ENCODE data around the gene ELOF1.

ELOF1 gene

GRCh38 chr19:11519138-11519537, 39.9 kb downstream of the ELOF1 start:
- Histone ChIP-seq H3K36me3 (ENCODE audit: control insufficient read depth, insufficient read depth, low read length) (peaks cover 5% of the 10 kb centered on the region), H3K27me3 (ENCODE audit: control insufficient read depth, insufficient read depth, low read length) (no peaks in the 10 kb centered on the region), H3K9ac (ENCODE audit: low read depth, low read length) (no peak overlapping the region), H3K4me3 (ENCODE audit: low read depth, low read length) (no peak overlapping the region), H3K4me1 (ENCODE audit: control insufficient read depth, insufficient read depth, low read length) (no peaks in the 10 kb centered on the region), H3K9me3 (ENCODE audit: control insufficient read depth, insufficient read depth, low read length) (no peaks in the 10 kb centered on the region)

GRCh38 chr19:11513946-11514345, 45.1 kb downstream of the ELOF1 start:
- H3K36me3 ChIP-seq (ENCODE audit: control insufficient read depth, insufficient read depth, low read length) = peaks cover 5% of the 10 kb centered on the region
- H3K9ac ChIP-seq (ENCODE audit: low read depth, low read length) = no peak overlapping the region
- H3K4me1 ChIP-seq (ENCODE audit: control insufficient read depth, insufficient read depth, low read length) = no peaks in the 10 kb centered on the region
- H3K4me3 ChIP-seq (ENCODE audit: low read depth, low read length) = no peak overlapping the region
- H3K27me3 ChIP-seq (ENCODE audit: control insufficient read depth, insufficient read depth, low read length) = no peaks in the 10 kb centered on the region
- no peaks in the 10 kb centered on the region for H3K9me3 ChIP-seq (ENCODE audit: control insufficient read depth, insufficient read depth, low read length)

- Histone ChIP-seq H3K9ac (ENCODE audit: low read depth, low read length) (no peak overlapping the region), H3K36me3 (ENCODE audit: control insufficient read depth, insufficient read depth, low read length) (peaks cover 8% of the 10 kb centered on the region), H3K9me3 (ENCODE audit: control insufficient read depth, insufficient read depth, low read length) (no peaks in the 10 kb centered on the region), H3K4me3 (ENCODE audit: low read depth, low read length) (no peak overlapping the region), H3K27me3 (ENCODE audit: control insufficient read depth, insufficient read depth, low read length) (no peaks in the 10 kb centered on the region), H3K4me1 (ENCODE audit: control insufficient read depth, insufficient read depth, low read length) (no peaks in the 10 kb centered on the region)
These were observed 48.6 kb downstream of the ELOF1 start for GRCh38 chr19:11510444-11510843.

GRCh38 chr19:11507370-11508078, 51.5 kb downstream of the ELOF1 start:
- no peak overlapping the region for H3K9ac ChIP-seq (ENCODE audit: low read depth, low read length)
- H3K36me3 ChIP-seq (ENCODE audit: control insufficient read depth, insufficient read depth, low read length) = peaks cover 3% of the 10 kb centered on the region
- H3K4me3 ChIP-seq (ENCODE audit: low read depth, low read length) = no peak overlapping the region
- H3K27me3 ChIP-seq (ENCODE audit: control insufficient read depth, insufficient read depth, low read length) = no peaks in the 10 kb centered on the region
- no peaks in the 10 kb centered on the region for H3K9me3 ChIP-seq (ENCODE audit: control insufficient read depth, insufficient read depth, low read length)
- H3K4me1 ChIP-seq (ENCODE audit: control insufficient read depth, insufficient read depth, low read length) = no peaks in the 10 kb centered on the region

DNA sequence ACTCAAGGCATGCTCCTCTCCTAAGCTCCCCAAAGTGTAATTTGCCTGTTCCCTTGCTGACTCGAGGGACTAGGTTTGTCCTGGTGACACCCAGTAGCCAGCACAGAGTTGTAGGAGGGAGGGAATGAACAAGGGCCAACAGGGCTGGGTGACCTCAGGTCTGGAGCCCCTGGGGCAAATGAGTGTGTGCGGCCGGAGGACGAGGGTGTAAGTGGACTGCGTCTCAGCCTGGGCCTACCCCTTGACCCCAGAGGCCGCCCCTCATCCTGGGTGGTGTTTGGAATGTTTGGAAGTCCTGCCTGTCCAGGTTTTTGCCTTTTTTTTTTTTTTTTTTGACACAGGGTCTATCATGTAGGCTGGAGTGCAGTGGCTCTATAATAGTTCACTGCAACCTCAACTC, 52.1 kb downstream of the ELOF1 start:
- no peak overlapping the region for H3K4me3 ChIP-seq (ENCODE audit: low read depth, low read length)
- H3K9me3 ChIP-seq (ENCODE audit: control insufficient read depth, insufficient read depth, low read length) = no peaks in the 10 kb centered on the region
- H3K9ac ChIP-seq (ENCODE audit: low read depth, low read length) = no peak overlapping the region
- H3K4me1 ChIP-seq (ENCODE audit: control insufficient read depth, insufficient read depth, low read length) = no peaks in the 10 kb centered on the region
- H3K36me3 ChIP-seq (ENCODE audit: control insufficient read depth, insufficient read depth, low read length) = peaks cover 3% of the 10 kb centered on the region
- H3K27me3 ChIP-seq (ENCODE audit: control insufficient read depth, insufficient read depth, low read length) = no peaks in the 10 kb centered on the region

DNA sequence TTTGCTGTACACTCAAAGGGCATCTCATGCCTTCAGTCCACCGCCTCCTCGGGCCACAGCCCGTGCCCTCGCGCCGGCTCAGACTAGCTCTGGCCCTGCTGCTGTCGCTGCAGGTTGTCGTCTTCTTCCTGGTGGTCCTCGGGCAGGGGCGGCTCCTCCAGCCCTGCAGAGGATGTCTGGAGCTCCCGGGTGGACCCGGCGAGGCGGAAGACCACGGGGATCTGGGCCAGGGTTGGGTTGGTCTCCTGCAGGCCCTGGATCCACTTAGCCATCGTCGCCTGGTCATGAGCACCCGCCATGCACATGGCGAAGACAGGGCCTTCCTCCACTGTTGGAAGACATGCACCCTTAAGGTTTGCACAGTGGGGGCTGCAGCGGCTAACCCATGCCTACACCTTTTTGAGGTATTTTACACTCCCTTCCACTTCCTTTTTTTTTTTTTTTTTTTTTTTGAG, 52.9 kb downstream of the ELOF1 start:
- peaks cover 3% of the 10 kb centered on the region for H3K36me3 ChIP-seq (ENCODE audit: control insufficient read depth, insufficient read depth, low read length)
- H3K9ac ChIP-seq (ENCODE audit: low read depth, low read length) = peak overlapping the region; percentile 79
- no peaks in the 10 kb centered on the region for H3K9me3 ChIP-seq (ENCODE audit: control insufficient read depth, insufficient read depth, low read length)
- H3K27me3 ChIP-seq (ENCODE audit: control insufficient read depth, insufficient read depth, low read length) = no peaks in the 10 kb centered on the region
- peak overlapping the region; percentile 66 for H3K4me3 ChIP-seq (ENCODE audit: low read depth, low read length)
- no peaks in the 10 kb centered on the region for H3K4me1 ChIP-seq (ENCODE audit: control insufficient read depth, insufficient read depth, low read length)

DNA sequence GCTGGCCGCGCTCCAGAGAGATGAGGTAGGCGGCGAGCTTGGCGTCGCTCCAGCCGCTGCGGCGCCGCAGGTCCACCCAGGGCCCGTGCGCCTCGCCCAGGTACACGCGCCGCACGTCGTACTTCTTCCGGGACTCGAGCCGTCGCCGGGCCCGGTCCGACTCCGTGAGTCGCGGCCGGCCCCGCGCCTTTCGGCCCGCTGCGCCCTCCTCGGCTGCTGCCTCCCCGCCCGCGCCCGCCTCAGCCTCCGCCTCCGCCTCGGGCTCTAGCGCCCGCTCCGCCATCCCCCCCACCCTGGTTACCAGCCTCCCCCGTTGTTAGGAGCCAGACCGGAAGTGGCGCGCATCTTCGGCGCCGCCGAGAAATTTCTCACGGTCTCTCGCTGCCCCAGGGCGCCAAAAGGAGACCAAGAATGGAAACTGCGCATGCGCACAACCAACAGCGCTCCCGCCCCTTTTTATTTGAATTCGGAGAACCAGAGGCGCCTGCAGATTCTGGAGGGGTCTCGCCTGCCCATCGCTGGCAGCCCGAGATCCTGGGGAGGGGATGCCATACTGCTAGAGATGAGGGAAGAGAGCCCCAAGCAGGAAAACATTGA, 53.4 kb downstream of the ELOF1 start, which contains the start of gene ZNF653:
Gene ZNF653, minus strand, starts transcription at position 336 of the 597 bp plus-strand sequence. Its CDS starts 53 bp downstream, at position 283.
- Histone ChIP-seq H3K9me3 (ENCODE audit: control insufficient read depth, insufficient read depth, low read length) (no peaks in the 10 kb centered on the region), H3K4me1 (ENCODE audit: control insufficient read depth, insufficient read depth, low read length) (no peaks in the 10 kb centered on the region), H3K27me3 (ENCODE audit: control insufficient read depth, insufficient read depth, low read length) (no peaks in the 10 kb centered on the region), H3K9ac (ENCODE audit: low read depth, low read length) (peak within 1 kb of the TSS; percentile 79), H3K4me3 (ENCODE audit: low read depth, low read length) (peak within 1 kb of the TSS; percentile 74), H3K36me3 (ENCODE audit: control insufficient read depth, insufficient read depth, low read length) (peaks cover 3% of the 10 kb centered on the region)

- H3K4me3 ChIP-seq (ENCODE audit: low read depth, low read length) = peak overlapping the region; percentile 74
- H3K9ac ChIP-seq (ENCODE audit: low read depth, low read length) = peak overlapping the region; percentile 65
- peaks cover 3% of the 10 kb centered on the region for H3K36me3 ChIP-seq (ENCODE audit: control insufficient read depth, insufficient read depth, low read length)
- no peaks in the 10 kb centered on the region for H3K27me3 ChIP-seq (ENCODE audit: control insufficient read depth, insufficient read depth, low read length)
- no peaks in the 10 kb centered on the region for H3K9me3 ChIP-seq (ENCODE audit: control insufficient read depth, insufficient read depth, low read length)
- no peaks in the 10 kb centered on the region for H3K4me1 ChIP-seq (ENCODE audit: control insufficient read depth, insufficient read depth, low read length)
These were observed 54.0 kb downstream of the ELOF1 start for GRCh38 chr19:11505032-11505503.

GRCh38 chr19:11504502-11505031, 54.5 kb downstream of the ELOF1 start:
- H3K9ac ChIP-seq (ENCODE audit: low read depth, low read length) = peak overlapping the region; percentile 26
- H3K9me3 ChIP-seq (ENCODE audit: control insufficient read depth, insufficient read depth, low read length) = no peaks in the 10 kb centered on the region
- H3K36me3 ChIP-seq (ENCODE audit: control insufficient read depth, insufficient read depth, low read length) = peaks cover 3% of the 10 kb centered on the region
- no peaks in the 10 kb centered on the region for H3K4me1 ChIP-seq (ENCODE audit: control insufficient read depth, insufficient read depth, low read length)
- H3K27me3 ChIP-seq (ENCODE audit: control insufficient read depth, insufficient read depth, low read length) = no peaks in the 10 kb centered on the region
- H3K4me3 ChIP-seq (ENCODE audit: low read depth, low read length) = peak overlapping the region; percentile 74
